Coronary artery (tissue), 2 donors: ENCODE results near the gene LDAH.

Experiments
- DNase-seq: peaks from one replicate; pipeline ENCODE4 v3.0.0-alpha.2; 2017; ENCODE audit warnings: low spot score
- H3K27ac ChIP-seq, 2 donors: fragments of 200-600 bp; sonication (generic); one replicate each; pipeline ENCODE4 v1.5.1; 2016 to 2019
- H3K4me3 ChIP-seq: fragments of 200-600 bp; sonication (generic); 2 replicates; pipeline ENCODE4 v1.5.1; 2016; ENCODE audit warnings: mild to moderate bottlenecking, moderate library complexity
- TF ChIP-seq, protein P1 (sequence below): fragments of 200-600 bp; sonication (generic); IDR thresholded peaks from one replicate; pipeline ENCODE4 v1.5.1; 2019; ENCODE audit warnings: antibody characterized with exemption

Gene LDAH

DNA sequence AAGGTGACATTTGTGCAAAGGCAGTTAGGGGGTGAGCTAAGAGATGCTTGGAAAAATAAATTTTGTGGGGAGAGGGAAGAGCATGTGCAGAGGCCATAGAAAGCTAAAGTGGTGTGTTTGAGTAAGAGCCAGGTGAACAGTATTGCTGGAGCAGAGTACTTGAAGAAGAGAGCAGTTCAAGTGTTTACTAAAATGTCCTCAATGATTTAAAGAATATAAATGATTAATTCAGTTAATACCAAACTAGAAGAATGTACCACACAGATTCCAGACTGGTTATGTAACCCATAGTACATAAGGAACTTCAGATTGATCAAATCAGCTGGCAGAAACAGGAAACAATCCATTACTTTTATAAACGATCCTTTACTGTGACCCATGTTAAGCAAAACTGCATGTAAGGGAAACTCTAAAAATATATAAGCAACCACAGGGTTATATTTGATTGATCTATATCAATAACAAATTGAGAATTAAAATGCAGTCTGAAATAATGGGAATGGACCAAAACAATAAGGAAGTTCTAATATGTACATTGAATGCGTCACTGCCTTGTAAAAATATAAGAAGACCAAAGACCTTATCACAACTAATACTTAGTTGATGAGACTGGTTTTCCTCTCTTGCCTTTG, 76.9 kb downstream of the LDAH start:
- H3K27ac ChIP-seq: no peak overlapping the region
- H3K4me3 ChIP-seq: no peak overlapping the region
- no peak for DNase-seq
- TF ChIP-seq, protein P1, sequence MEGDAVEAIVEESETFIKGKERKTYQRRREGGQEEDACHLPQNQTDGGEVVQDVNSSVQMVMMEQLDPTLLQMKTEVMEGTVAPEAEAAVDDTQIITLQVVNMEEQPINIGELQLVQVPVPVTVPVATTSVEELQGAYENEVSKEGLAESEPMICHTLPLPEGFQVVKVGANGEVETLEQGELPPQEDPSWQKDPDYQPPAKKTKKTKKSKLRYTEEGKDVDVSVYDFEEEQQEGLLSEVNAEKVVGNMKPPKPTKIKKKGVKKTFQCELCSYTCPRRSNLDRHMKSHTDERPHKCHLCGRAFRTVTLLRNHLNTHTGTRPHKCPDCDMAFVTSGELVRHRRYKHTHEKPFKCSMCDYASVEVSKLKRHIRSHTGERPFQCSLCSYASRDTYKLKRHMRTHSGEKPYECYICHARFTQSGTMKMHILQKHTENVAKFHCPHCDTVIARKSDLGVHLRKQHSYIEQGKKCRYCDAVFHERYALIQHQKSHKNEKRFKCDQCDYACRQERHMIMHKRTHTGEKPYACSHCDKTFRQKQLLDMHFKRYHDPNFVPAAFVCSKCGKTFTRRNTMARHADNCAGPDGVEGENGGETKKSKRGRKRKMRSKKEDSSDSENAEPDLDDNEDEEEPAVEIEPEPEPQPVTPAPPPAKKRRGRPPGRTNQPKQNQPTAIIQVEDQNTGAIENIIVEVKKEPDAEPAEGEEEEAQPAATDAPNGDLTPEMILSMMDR: no peak

DNA sequence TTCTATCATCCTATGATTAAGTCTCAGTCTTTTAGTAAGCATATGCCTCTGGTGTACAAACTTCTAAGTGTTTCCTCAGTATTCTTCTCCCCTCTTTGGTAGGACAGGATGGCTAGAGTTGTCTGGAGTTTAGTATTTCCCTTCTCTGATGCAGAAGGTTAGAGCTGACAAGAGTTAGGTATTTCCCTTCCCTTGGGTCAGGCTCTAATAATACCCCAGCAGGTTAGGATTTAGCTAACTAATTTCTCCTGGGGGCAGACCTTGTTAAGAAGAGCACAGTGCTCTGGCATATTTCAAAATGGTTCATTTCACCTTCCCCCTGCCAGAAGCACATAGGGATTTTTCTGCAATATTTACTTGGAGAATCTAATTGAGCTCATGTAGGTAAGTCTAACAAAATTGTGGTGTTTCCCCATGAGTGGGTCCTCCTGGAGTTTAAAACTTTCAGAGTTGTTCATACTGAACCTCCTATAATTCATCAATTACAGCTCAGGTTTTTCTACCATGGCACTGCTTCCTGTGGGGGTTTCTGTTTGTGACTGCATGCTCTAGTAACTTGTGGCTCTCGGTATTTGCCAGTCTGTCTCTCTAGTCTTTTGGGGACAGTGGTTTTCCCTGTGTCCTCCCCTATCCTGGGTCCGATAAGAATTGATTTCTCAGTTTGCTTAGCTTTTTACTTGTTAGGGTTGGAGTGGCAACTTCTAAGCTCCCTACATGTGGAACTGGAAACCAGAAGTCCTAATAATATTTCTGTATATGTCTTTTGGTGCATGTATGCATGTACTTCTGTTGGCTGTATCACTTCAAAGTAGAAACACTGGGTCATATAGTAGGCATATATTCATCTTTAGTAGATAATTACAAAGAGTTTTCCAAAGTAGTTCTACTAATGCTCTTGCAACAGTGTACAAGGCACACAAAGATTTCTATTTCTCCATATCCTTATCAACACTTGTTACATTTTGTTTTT, 78.2 kb downstream of the LDAH start:
- H3K27ac ChIP-seq: no peak overlapping the region
- no peak overlapping the region for H3K4me3 ChIP-seq
- TF ChIP-seq, protein P1: no peak
- DNase-seq: no peak

DNA sequence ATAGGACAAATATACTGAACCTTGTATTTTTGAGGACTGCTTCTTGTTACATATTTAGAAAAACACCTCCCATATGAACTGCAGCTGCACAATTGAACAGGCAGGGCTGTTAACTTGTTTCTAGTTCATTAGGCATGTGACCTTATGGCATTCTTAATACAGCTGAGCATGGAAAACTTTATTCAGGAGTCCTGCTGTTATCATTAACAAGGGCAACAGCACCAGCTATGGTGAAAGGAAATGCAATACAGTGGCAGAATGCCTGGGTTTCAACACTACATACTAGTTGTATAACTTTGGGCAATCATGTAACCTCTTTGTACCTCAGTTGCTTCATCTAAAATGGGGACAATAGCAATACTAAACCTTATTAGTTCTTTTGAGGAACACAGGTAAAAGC, 84.1 kb downstream of the LDAH start:
- TF ChIP-seq, protein P1: no peak
- Histone ChIP-seq H3K4me3 (no peak overlapping the region), H3K27ac (no peak overlapping the region)
- DNase-seq: no peak

DNA sequence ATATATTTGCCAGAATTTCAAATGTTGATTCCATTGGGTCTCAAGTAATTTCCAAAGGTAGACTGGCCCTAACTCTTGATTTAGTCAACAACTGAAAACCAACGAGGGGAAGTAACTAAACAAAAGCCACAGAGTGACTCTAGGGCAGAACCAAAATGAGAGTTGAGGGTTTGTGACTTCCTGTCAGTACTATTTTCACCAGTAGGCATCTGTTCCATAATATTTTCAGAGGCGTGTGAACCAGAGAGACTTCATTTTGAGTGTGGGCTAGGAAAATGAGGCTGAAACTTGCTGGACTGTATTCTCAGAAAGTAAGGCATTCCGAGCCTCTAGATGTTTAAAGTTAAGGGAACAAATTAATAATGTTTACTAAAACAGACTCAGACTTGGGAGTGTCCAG, 85.4 kb downstream of the LDAH start:
- Histone ChIP-seq H3K27ac (no peak overlapping the region), H3K4me3 (no peak overlapping the region)
- DNase-seq: no peak
- TF ChIP-seq, protein P1: no peak

DNA sequence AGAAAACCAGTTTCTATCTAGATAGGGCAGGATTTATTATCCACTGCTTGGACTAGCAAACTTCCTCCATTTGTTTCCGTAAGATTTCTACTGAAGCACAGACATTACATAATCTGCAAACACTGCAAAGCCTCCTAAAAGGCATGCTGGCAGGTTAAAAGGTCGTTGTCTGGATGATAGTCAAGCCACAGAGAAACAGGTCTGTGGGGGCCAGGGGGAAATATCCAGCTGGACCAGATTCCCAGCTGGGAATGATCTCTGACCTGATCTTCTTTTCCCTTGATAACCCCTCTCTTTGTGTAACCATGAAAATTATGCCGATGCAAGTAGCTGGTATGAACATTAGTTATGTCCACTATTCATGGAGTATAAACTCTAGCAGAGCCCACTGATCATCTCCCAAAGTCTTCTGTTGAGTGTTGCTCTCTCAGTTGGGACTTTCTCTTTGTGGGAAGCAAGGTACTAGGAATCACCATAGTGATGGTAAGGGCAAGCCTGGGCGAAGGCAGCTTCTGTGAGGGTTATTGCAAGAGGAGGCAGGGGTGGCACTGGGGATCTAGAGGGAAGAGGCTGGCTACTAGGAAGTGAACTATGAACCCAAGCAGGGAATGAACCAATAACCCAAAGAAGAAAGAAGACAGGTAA, 94.7 kb downstream of the LDAH start:
- Histone ChIP-seq H3K27ac (peak overlapping the region; percentile 1 to 73), H3K4me3 (no peak overlapping the region)
- no peak for DNase-seq
- TF ChIP-seq, protein P1: no peak

DNA sequence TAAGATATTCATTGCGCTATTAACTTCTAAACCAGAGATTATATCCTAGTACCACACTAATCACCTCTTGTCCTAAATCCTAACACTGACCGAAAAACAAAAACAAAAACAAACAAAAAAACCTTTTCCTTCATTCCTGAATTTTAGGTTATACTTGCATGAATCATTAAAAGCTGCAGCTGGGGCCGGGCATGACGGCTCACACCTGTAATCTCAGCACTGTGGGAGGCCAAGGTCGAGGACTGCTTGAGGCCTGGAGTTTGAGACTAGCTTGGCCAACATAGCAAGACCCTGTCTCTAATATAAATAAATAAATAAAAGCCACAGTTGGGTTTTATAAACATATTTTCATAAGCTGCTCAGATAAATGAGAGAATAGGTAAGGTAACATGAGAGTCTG, 96.0 kb downstream of the LDAH start:
- no peak for DNase-seq
- Histone ChIP-seq H3K27ac (no peak overlapping the region), H3K4me3 (no peak overlapping the region)
- TF ChIP-seq, protein P1: no peak
